HG02870 (cell line): Measurements from ENCODE around the gene ZBTB40.

Source experiments
- ATAC-seq: cut with Tn5 transposase; IDR thresholded peaks from one replicate; pipeline ENCODE4 v1.9.1; 2021; ENCODE audit warnings: mild to moderate bottlenecking, moderate library complexity; ENCODE audit not compliant: unreplicated experiment

The ZBTB40 gene

DNA sequence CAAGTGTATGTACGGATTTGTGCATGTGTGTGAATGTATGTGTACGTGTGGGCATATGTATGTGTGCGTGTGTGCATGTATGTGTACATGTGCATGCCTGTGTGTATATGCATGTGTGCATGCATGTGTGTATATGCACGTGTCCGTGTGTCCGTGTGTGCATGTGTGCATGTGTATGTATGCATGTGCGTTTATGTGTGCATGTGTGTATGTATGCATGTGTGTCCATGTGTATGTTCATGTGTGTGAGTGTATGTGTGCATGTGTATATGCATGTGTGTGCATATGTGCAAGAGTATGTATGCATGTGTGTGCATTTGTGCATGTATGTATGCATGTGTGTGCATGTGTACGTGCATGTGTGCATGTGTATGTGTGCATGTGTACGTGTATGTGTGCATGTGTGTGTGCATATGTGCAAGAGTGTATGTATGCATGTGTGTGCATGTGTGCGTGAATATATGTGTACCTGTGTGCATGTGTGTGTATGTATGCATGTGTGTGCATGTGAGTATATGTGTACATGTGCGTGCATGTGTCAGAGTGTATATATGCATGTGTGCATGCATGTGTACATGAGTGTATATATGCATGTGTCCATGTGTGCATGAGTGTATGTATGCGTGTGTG lies 127.2 kb downstream of the ZBTB40 start:
- ATAC-seq: no peak

DNA sequence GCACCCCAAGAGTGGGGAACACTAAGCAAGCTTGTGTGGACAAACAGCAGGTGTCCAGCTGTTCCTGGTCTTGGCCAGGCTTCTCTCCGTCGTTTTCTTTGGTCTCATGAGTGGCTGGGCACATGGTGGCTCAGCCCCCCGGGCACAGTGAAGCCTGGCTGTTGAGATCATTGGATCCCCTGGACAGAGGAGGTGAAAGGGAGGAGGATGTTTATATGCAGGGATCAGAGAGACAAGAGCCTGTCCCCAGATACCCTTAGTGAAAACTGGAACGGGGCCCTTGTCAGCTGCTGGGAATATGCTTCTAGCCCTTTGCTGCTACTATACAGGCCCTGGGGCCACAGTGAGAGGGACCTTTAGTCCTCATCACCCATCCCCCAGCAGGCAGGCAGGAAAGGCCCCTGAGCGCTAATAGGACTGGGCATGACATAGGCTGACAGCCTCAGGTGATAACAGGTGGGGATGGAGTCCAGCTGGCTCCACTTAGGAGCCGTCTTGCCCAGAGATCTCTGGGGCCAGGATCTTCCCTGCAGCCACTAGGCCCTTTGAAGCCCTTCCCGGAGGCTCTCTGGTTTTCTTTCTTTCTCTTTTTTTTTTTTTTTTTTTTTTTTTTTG lies 128.0 kb downstream of the ZBTB40 start:
- ATAC-seq: no peak
